Activated T-cell treated with anti-CD3 and anti-CD28 coated beads for 4 hours (primary cell): ENCODE data around the gene PEX12.
A peak's percentile ranks its signal among the peaks of the same experiment; 100 is the strongest.
"Not testable (repeated sequence)": the region's sequence is repeated elsewhere in the genome, so short reads cannot be mapped to it uniquely, and the experiment has no call there.

Source experiments
- DNase-seq: peaks from one replicate; pipeline ENCODE4 v3.0.0-alpha.2; 2020

Gene PEX12

DNA sequence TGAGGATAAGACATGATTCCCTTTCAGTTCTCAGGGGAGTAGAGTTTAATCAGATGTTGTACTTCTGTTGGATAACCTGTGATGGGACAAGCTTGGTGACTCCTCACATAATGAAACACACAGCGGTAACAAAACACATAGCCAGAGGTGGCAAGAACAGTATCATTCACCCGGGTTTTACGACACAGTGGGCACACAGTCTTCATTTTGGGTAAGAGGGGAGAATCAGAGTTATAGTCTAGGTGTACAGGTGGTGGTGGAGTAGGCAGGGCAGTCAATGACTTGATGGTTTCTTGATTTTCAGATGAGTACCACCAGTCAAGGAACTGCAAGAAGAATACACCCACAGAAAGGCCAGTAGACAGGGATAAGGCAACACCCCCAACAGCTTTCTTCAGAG is 2.6 kb downstream of the PEX12 start:
- DNase-seq: no peak

DNA sequence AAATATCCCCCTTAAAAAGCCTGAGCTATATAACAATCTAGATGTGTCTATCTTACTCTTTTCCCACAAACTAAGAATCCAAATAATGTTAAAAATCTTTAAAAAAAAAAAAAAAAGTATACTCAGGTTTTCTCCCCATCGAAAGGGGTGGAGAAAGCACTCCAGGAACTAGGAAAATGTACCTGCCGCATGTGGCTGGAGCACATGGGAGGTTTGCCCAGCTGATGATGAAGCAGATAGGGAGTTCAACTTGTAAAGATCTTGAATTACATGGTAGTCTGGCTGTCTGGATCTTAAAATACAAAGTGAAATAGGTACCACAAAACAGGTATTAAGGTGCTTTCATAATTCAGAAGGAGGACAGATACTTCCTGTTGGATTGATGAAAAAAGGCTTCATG is 9.0 kb downstream of the PEX12 start:
- no peak for DNase-seq

DNA sequence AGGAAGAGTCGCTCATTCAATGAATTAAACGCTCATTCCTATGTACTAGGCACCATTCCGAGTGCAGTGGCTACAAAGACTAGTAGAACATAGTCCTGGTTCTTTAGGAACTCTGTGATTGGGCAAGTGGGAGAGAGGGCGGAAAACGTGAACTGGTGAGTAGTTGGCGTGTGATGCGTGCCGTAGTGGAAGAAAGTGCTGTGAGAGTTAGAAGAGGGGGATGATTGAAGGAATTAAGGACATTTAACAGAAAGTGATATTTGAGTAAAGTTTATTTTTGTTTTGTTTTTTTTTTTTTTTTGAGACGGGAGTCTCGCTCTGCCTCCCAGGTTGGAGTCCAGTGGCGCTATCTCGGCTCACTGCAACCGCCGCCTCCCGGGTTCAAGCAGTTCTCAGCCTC is 9.8 kb downstream of the PEX12 start:
- DNase-seq: peak; percentile 33

DNA sequence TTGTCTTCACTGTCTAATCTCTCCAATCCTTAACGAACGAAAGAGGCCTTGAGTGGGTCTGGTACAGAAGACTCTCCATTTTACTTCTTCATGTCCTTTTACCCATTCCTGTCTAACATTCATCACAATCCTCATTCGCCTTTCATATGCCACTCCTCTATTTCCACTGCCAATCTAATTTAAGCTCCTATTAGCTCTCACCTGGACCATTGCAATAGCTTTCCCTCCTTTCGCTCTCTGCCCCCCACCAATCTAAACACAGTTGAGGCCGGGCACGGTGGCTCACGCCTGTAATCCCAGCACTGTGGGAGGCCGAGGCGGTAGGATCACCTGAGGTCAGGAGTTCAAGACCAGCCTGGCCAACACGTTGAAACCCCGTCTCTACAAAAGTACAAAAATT is 11.4 kb downstream of the PEX12 start:
- DNase-seq: no peak

DNA sequence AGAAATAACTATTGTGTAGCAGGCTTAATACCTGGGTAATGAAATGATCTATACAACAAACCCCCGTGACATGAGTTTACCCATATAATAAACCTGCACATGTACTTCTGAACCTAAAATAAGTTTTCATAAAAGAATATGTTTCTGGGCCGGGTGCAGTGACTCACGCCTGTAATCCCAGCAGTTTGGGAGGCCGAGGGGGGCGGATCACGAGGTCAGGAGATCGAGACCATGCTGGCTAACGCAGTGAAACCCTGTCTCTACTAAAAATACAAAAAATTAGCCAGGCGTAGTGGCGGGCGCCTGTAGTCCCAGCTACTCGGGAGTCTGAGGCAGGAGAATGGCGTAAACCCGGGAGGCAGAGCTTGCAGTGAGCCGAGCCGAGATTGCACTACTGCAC is 15.2 kb downstream of the PEX12 start:
- not testable (repeated sequence) for DNase-seq

DNA sequence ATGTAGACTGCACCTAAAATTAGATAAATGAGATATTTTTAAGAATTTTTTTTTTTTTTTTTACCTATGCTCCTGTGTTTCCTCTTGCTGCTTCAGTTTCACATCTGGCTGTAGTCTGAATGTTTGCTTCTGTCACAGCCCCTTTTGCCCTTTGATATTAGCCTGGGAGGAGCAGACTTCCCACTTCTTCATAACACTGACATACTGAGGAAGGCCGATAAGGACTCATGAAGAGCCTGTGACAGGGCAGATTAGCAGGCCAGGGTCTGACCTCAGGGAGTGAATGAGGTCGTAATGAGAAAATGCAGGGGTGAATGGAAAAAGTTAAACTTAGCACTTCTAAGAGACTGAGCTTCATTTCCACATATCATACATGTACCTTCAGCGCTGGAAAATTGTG is 17.7 kb downstream of the PEX12 start, which contains the start of gene SLFN14:
Gene SLFN14 (minus strand): TSS at position 117 of the 400 bp plus-strand sequence. CDS start 2,757 bp downstream, outside the sequence.
- DNase-seq: no peak

DNA sequence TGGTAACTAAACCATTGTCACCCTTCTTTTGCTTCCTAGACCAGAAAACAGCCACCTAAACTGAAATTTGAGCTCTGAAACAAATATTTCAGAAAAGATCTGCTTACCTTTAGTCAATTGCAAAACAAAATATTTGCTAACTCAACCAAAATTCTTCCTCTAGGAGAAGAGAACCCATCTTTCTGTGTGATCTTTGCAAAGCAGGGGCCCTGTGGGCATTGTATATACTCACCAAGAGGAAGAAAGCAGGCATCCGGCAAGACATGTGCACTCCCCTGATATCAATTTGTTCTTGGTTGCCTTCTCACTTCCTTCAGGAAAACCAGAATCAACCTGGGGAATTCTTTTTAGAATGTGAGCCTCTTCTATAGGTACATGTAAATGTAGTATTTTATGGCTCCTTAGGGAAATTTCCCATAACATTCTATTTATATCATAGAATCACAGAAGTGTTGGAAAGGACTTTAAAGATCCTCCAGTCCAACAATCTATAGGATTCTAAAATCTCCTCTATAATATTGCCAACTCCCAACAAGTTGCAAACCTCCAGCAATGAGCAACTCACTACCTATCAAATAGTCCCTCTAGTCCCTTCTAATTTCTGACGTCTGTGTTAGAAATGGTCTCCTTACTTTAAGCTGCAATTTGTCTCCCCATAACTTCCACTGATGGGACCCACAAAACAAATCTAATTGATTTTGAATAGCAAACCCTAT is 18.7 kb downstream of the PEX12 start:
- DNase-seq: no peak

DNA sequence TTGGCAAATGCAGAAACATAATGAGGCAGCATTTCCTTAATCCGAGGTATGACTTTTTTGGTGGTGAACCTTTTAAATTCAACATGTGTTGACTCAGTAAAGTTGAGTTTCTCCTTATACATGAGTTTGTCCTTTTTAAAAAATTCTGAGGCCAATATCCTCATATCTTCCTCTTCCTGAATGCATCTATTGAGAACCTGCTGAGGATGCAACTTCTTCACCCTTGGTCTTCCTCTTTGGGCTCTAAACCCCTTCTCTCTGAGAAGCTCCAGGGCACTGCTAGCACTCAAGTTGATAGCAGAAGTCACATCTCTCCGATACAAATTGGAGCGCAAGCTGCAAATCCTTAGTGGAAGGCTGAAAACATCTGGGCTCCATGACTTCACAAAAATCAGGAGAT is 21.0 kb downstream of the PEX12 start:
- no peak for DNase-seq

DNA sequence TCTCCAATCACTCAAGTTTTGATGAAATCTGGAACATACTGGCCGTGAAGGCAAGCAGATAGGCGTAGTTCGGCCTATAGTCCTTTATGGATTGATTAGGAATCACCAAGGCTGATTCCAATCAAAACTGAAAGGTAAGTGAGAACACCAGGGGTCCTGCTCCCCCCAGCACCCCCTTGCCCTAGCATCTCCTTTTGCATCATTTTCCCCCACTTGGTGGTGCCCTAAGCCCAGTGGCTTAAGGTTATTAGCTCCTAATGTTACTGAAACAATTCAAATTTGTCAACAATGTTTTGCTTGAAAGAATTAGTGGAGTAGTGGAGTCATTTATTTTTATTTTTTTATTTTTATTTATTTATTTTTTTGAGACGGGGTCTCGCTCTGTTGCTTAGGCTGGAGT is 22.7 kb downstream of the PEX12 start:
- no peak for DNase-seq

DNA sequence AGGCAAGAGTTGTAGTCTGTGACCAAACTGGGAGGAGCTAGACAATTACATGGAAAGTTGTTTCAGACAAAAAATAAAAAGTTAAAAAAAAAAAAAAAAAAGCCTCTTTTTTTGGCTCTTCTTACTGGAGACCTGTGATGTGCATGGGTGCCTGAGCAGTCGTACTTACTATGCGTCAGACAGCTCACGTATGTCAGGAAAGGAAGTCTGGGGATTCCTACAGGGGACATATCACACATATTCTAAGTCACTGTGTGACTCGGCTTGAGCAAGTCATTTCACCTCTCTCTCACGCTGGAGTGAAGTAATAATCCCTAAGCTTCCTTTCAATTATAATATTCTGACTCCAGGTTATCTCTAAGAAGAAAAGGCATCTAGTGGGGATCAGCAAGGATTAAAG is 23.7 kb downstream of the PEX12 start:
- no peak for DNase-seq

DNA sequence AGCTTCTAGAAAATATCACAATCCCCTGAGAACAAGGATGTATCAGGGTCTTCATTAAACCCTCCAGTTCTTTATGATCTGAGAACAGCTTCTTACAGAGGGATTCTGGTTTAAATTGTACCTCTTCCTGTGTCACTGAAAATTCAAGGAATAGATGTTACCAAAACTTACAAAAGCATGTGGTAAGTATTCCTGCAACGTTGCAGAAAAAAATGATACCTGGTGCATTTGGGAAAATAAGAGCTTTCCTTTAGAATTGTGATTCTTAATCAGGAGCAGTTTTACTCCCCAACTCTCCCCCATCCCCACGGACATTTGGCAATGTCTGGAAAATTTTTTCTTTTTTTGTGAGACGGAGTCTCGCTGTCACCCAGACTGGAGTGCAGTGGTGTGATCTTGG is 25.1 kb downstream of the PEX12 start:
- DNase-seq: no peak

DNA sequence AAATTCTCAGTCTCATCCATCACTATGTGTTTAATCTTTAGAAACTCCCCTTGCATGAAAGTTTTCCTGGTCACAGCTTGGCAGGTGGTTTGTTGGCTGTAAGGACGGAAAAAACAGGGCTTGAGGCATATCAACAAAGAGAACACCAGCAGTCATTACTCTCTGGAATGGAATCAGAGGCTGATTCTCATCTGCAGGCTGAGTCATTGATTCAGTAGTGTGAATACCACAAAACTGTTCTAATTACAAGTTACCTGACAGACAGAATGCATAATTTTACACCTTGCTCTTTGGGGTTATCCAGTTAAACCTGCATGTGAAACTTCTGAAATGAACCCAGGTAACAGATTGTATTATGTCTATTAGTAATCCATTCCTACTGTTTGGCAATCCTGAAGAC is 29.4 kb downstream of the PEX12 start:
- no peak for DNase-seq

DNA sequence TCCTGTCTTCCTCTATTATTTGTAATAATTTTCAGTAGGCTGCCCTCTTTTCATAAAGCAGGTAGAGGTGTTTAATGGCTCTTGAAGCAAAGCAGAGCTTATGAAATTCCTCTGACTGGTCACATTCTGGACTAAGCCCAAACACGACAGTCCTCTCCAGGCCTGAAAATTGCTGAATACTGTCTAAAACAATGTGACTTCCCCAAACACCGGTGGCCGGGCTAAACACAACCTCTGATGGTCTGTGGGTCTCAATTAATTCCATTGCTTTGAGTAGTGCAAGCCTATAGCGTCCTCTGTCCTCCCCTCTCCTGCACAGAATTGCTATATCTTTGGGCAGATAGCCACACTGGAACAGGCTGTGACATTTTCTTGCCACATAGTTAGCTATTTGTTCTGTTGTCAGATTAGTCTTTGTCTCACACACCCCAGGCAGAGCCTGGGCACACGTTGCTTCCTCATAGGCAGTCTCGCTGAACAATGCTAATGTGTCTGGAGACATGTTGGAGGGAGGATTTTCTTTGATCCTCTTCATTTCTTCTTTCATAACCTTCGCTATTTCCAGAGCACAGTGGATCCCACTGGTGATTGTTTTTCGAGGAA is 30.1 kb downstream of the PEX12 start:
- DNase-seq: no peak

DNA sequence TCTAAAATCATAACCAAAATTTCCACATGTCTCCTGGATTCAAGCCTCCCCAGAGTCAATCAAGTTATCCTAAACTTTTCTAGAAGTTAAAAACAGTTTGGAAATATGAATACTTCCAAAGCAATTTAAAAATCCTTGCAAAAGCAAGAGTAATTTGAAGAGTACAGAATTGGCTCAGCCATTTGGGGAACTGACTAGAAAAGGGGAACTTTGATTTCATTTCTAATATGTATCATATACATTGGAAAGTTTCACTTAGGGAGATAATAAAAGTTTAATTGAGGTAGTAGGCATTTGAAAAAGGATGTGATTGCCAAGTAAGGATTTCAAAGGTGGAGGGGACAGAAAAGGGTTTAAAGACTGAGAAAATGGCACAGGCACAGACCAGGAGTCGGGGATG is 31.9 kb downstream of the PEX12 start:
- DNase-seq: no peak

DNA sequence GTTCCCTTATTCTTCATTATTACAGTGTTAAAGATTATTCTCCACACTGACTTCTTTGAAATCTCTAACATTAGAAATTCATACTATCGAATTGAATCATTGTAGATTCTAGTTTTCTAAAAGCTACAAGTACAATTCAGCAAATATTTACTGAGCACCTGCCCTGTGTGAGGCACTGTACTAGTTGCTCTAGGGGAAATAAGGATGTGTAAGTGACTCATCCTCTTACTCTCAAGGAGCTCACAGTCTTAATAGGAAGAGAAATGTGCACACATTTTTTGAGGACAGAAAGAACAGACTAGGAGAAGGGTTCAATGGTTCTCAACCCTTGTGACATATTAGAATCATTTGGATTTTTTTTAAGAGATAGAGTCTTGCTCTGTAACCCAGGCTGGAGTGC is 33.2 kb downstream of the PEX12 start:
- no peak for DNase-seq

DNA sequence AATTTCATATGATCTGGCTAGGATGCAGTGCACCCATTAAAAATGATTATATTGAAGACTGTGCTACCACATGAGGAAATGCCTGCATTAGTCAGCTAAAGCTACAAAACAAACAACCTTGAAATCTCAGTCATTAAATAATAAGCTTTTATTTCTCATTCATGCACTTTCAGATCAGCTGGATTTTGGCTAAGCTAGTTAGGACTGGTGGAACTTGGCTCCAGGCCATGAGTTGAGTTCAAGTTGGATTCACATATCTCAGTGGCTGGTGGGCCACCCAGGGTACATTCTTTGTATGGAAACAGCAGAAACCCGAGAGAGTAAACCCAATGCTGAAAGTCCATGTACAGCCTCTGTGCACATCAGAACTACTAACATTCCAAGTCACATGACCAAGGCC is 34.5 kb downstream of the PEX12 start:
- no peak for DNase-seq

DNA sequence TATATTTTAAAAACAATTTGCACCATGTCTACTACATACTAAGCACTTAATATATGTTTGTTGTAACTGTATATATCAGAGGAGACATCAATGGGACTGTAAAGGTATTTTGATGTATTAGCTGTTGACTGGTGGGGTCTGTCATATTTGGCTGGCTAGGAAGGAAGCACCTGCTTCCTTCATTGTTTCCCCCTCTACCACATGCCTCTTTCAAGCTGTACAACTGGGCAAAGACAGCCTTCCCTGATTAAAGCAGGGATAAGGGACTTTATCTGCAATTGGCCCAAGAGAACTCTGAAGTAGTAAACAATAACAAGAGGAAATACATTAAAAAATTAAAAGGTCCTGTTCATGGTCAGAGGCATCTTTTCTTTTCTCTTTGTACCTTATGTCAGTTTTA is 35.4 kb downstream of the PEX12 start:
- DNase-seq: no peak

DNA sequence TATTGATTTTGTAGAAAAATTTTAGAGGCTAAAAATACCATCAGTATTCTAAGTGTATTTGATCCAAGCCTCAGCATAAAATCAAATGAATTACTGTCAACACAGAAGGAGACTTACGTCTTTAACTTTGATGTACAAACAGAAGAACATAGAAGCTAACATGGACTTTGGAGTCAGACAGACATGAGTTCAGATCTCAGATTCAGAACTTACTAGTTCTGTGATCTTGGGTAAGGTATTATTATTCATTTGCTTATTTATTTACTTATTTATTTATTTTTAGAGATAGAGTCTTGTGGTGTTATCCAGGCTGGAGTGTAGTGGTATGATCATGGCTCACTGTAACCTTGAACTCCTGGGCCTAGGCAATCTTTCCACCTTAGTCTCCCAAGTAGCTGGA is 36.9 kb downstream of the PEX12 start:
- DNase-seq: no peak

DNA sequence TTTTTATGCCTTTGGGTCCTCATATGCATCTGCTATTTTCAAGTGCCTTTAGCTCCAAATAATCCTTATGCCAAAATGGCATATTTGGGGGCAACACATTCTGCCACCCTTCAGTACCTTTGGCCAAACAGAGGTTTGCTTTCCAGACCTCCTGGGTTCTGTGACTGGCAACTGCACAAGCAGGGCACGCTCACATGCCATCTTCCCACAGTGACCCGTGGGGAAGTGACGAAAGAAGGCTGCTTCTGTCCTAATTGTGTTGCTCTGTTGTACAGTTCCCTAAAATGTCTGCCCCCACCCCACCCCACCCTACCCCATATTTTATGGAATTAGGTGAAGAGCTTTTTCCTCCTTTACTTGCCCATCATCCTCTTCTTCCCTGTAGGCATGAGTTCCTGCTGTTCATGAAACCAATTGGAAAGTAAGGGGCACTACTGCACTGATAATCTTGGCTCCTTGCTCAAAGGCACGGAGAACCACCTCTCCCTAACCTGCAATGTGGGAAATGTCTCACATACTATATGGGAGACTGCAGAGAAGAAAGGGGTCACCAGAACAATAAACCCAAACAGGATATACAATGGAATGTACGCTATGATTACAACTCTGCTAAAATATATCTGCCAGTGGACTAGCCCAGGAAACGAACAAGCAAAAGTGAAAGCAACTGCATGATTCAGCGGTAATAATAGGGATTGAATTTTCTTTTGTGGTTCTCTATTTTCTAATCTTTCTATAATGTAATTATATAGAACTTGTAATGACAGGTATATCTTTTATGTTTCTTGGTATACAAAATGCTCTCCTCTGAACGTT is 37.6 kb downstream of the PEX12 start:
- no peak for DNase-seq

DNA sequence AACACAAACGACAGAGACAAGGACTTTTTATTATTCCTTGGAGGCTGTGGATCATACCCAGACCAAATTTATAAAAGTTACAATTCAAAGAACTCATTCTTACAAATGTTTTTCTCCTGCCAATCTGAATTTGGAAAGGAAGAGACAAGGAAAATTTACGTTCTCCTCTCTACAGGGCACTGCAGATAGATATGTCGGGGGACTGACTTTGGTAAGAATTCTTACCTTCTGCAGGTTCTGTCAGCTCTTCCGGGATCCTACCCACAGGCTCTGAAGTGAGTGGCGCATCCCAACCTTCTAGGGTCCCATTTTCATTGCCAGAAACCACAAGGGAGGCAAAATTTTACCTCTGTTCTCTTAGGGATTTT is 38.7 kb downstream of the PEX12 start:
- DNase-seq: no peak

DNA sequence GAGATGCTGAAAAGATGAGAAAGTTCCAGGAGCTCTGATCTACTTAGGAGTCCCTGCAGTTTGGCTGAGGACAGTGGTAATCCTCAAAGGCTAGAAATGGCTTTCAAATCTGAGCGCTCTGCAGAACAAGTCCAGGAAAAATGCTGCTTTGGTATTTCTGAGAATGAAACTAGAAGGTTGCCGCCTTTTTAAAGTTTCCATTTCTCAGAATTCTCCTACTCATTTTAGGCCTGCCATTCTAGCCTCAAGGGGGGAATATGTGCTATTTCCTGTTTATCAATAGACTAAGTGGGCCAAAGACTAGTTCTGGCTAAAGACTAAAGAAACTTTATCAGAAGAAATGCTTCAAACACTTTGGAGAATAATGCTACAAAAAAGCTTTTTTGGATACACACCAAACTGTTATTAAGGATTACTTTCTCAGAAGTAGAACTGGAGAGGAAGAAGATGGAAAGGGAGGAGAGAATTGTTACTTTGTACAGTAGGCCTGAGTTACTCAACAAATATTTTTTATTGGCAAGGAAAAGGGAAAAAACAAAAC is 40.7 kb downstream of the PEX12 start, which contains the start of gene SLFN12L:
Gene SLFN12L (minus strand): TSS at position 78 of the 541 bp plus-strand sequence. CDS start 15,314 bp downstream, outside the sequence.
- no peak for DNase-seq

DNA sequence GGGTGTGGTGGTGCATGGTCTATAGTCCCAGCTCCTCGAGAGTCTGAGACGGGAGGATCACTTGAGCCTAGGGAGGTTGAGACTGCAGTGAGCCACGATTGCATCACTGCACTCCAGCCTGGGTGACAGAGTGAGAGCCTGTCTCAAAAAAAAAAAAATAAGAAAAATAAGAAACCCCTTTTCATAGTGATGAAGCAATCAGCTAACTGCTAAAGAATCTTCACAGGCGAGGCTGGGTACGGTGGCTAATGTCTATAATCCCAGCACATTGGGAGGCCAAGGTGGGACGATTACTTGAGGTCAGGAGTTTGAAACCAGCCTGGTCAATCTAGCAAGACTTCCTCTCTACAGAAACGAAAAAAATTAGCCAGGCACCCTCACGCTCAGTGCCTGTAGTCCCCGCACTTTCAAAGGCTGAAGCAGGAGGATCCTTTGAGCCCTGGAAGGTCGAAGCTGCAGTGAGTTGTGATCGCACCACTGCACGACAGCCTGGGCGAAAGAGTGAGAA is 41.7 kb downstream of the PEX12 start:
- no peak for DNase-seq

DNA sequence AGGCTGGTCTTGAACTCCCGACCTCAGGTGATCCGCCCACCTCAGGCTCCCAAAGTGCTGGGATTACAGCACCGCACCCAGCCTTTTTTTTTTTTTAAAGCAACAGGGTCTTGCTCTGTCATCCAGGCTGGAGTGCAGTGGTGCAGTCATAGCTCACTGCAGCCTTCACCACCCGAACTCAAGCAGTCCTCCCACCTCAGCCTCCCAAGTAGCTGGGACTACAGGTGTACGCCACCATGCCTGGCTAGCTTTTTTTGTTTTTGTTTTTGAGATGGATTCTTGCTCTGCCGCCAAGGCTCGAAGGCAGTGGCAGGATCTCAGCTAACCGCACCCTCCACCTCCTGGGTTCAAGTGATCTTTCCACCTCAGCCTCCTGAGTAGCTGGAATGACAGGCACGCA is 43.0 kb downstream of the PEX12 start:
- not testable (repeated sequence) for DNase-seq
